Fibroblast of skin of left biceps (primary cell): Measurements from ENCODE around the gene TMEM170B.
A peak's percentile ranks its signal among the peaks of the same experiment; 100 is the strongest.

Source experiments
- DNase-seq, 2 experiments: peaks; one replicate each; pipeline ENCODE4 v3.0.0-alpha.2; 2013; ENCODE audit warnings: low read depth in 2 of 2

Gene TMEM170B

GRCh38 chr6:11537229-11538051 is at the start of gene TMEM170B:
TSS of gene TMEM170B (plus strand) at chr6:11537749. CDS start at chr6:11538278, 529 bp downstream.
- DNase-seq, result peak; percentile 64 to 71

- no peak for DNase-seq
Measured at GRCh38 chr6:11490996-11491395, 46.6 kb upstream of the TMEM170B start.

- DNase-seq, result no peak
Measured at GRCh38 chr6:11491596-11492463, 45.7 kb upstream of the TMEM170B start.

GRCh38 chr6:11492464-11493290 is 44.9 kb upstream of the TMEM170B start:
- DNase-seq, result peak; percentile 65 to 70

- DNase-seq, result no peak
Measured at GRCh38 chr6:11493974-11494373, 43.6 kb upstream of the TMEM170B start.

- no peak for DNase-seq
Measured at GRCh38 chr6:11494786-11495564, 42.6 kb upstream of the TMEM170B start.

GRCh38 chr6:11495565-11496145 is 41.9 kb upstream of the TMEM170B start:
- no peak for DNase-seq

- DNase-seq, result peak; percentile 59 to 61
Measured at GRCh38 chr6:11496152-11497060, 41.1 kb upstream of the TMEM170B start.

- no peak for DNase-seq
Measured at GRCh38 chr6:11497107-11497506, 40.4 kb upstream of the TMEM170B start.

GRCh38 chr6:11497881-11498280 is 39.7 kb upstream of the TMEM170B start:
- DNase-seq, result no peak

GRCh38 chr6:11500008-11500407 is 37.5 kb upstream of the TMEM170B start:
- DNase-seq, result no peak

- DNase-seq, result no peak
Measured at GRCh38 chr6:11509471-11509870, 28.1 kb upstream of the TMEM170B start.

GRCh38 chr6:11514672-11515071 is 22.9 kb upstream of the TMEM170B start:
- no peak for DNase-seq

GRCh38 chr6:11515763-11516162 is 21.8 kb upstream of the TMEM170B start:
- no peak for DNase-seq

- no peak for DNase-seq
Measured at GRCh38 chr6:11522812-11523605, 14.5 kb upstream of the TMEM170B start.

GRCh38 chr6:11525468-11526155 is 11.9 kb upstream of the TMEM170B start:
- peak in 1 of 2 experiments; percentile 8 for DNase-seq

GRCh38 chr6:11526156-11526505 is 11.4 kb upstream of the TMEM170B start:
- no peak for DNase-seq

GRCh38 chr6:11527274-11527870 is 10.2 kb upstream of the TMEM170B start:
- no peak for DNase-seq
